GM19395 (cell line): ENCODE results near the gene ABR.
"Not testable (repeated sequence)": the region's sequence is repeated elsewhere in the genome, so short reads cannot be mapped to it uniquely, and the experiment has no call there.

Experiments
- ATAC-seq: cut with Tn5 transposase; IDR thresholded peaks from one replicate; pipeline ENCODE4 v1.9.1; 2021; ENCODE audit warnings: mild to moderate bottlenecking, moderate library complexity; ENCODE audit not compliant: unreplicated experiment

ABR gene

DNA sequence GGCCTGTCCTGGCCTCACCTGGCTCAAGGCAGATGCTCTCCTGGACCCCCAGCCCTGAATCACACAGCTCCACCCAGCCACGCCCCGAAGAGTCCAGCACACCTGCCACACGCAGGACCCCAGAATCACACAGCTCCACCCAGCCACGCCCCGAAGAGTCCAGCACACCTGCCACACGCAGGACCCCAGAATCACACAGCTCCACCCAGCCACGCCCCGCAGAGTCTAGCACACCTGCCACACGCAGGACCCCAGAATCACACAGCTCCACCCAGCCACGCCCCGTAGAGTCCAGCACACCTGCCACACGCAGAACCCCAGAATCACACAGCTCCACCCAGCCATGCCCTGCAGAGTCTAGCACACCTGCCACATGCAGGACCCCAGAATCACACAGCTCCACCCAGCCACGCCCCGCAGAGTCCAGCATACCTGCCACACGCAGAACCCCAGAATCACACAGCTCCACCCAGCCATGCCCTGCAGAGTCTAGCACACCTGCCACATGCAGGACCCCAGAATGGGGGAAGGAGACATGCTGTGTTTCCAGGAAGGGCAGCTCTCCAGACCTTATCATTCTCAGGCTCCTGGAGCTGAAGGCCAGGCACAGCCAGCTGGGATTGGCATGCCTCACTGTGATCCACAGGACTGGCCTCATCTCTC, 105.7 kb downstream of the ABR start:
- ATAC-seq, result not testable (repeated sequence)

DNA sequence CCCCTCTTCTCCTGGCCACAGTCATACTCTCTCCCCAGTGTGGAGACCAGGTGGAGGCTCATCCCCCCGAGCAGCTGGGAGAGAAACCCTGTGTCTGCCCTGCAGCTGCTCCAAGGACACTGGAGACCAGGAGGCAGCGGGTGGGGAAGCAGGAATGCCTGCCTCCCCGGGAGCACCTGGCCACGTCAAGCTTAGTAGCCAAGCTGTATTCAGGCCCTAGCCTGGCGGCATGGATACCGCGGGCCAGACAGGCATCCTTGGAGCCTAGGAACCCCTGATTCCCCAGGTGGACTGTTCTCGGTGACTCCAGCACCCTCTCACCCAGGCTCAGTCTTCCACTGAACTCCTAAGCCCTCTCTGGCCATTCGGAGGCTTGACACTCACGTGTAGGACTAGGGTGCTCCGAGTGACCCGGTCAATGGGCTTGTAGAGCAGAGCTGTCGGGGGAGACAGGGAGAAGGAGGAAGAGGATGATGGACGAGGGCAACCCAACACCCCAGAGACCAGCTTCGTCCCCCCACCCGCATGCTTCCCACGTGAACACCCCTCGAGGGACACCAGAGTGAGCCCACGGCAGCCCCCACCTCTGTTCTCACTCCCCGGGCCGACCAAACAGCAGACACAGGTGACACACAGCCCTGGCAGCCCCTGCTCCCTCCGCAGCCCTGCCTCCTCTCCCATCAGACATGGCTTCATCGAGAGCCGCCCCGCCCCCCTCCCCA, 106.4 kb downstream of the ABR start:
- ATAC-seq, result no peak

GRCh38 chr17:1072551-1072961, 107.2 kb downstream of the ABR start:
- no peak for ATAC-seq

DNA sequence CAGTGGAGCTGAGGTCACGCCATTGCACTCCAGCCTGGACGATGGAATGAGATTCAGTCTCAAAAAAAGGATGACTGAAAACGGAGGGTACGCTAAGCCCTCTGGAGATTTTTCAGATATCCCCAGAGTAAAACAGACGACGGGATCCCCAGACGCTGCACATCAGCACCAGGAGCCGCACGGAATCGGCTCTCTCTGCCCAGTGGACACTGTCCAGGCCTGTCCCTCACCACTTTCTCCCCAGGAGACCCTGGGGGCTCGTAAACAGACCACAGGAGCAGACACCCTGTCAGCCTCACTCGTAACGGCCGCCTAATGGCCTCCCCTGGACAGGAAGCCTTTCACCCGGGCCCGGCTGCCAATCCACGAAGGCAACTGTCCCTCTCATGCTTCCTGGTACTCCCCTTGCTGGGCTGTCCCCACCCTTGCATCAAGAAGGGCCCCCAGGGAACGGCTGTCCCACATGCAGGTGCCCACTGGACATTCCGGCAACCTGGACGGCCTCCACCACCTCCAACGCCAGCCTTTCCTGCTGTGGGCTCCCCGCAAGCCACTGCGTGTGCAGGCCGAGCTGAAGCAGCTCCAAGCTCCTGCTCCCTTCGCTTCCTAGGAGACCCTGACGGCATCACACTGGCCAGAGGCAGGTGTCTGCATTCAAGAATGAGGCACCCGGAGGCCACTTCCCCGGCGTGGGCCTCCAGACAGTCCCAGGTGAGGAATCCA, 108.5 kb downstream of the ABR start:
- ATAC-seq, result no peak

DNA sequence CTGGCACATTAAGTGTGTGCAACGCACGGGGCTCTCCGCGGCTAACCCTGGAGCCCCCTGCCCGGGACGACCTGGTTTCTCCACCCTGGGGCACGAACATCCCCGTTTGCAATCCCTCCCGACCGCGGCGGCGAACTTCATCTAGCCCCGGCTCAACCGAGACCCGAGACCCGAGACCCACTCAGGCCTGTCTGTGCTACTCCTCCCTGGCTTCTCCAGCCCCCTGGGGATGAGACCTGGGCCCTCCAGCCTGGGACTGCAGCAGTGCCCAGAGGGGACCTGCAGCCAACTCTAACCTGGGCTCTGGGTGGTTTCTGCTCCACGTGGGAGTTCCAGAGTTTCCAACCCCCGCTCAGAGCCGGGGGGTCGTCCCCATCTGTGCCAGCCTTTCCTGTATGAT, 109.4 kb downstream of the ABR start:
- no peak for ATAC-seq

DNA sequence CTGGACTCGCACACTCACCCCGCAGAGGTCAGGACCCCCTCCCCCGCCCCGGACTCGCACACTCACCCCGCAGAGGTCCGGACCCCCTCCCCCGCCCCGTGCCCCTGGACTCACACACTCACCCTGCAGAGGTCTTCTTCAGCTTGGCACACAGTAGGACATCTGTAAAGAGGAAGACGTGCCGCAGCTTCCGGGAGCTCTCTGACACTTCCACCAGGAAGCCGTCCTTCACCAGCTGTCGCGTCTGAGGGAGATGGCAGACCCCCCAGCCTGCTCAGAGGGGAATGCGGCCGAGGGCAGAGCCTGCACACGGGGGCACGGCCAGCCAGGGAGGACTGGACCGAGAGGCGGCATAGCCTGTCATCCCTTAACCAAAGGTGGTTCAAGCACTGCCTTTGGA, 109.9 kb downstream of the ABR start:
- ATAC-seq, result no peak

- no peak for ATAC-seq
Observed at GRCh38 chr17:1068356-1068755, 111.4 kb downstream of the ABR start.

DNA sequence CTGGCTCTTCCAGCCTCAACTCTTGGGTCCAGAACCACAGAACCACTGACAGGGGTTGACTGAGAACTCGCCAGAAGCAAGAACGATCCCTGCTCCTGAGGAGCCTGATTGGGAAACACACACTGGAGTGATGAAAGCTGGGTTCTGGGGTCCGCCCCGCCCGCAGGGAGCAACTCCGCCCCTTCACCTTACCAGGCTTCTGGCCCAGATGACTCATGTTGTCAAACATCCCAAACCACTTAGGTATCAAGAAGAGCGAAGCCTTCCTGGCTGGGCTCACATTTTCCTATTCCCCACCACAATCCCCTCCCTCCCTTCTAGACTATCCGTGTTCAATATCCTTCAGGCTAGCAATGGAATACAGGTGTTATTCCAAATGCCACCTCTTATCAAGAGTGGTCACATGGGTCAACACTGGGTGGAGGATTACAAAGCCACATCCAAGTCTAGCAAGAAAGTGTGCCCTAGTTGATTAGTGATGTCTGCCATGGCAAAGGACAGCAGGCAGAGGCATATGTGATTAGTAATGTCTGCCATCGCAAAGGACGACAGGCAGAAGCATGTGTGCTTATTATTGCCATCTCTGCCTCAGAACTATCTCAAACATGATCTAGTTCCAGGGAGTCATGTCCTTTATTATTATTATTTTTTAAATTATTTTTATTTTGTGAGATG, 112.4 kb downstream of the ABR start:
- no peak for ATAC-seq

- ATAC-seq, result not testable (repeated sequence)
Observed at GRCh38 chr17:1065416-1065815, 114.4 kb downstream of the ABR start.

- no peak for ATAC-seq
Observed at GRCh38 chr17:1060991-1061390, 118.8 kb downstream of the ABR start.

DNA sequence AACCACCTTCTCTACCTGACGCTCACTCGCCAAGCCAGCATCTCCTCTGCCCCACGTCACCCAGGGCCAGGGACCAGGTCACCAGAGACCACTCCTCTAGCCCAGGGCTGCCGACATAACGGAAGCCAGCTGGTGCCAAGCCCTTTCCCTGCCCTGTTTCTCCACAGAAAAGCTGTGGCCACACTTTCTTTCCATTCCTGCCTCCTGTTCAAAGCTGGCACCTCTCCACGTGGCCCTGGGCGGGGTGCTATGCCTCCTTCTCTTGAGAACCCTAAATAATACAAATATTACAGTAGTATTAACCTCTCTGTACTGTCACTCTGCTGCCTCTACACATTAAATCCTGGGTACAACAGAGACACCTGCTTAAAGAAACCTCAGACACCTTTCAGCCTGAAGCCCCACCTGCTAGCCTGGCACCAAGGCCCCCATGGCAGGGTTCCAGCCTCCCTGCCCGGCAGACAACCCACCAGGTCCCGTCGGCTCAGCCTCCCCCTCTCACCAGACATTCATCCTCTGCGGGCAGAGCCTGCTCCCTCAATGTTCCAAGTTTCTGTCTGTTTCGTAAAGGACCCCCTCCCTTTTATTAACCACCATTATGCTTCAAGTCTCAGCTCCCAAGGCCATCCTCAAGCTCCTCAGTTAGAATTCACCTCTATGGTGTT, 120.5 kb downstream of the ABR start:
- ATAC-seq, result no peak

GRCh38 chr17:1058423-1059130, 121.2 kb downstream of the ABR start:
- ATAC-seq, result no peak

- ATAC-seq, result no peak
Observed at GRCh38 chr17:1056761-1057160, 123.0 kb downstream of the ABR start.

DNA sequence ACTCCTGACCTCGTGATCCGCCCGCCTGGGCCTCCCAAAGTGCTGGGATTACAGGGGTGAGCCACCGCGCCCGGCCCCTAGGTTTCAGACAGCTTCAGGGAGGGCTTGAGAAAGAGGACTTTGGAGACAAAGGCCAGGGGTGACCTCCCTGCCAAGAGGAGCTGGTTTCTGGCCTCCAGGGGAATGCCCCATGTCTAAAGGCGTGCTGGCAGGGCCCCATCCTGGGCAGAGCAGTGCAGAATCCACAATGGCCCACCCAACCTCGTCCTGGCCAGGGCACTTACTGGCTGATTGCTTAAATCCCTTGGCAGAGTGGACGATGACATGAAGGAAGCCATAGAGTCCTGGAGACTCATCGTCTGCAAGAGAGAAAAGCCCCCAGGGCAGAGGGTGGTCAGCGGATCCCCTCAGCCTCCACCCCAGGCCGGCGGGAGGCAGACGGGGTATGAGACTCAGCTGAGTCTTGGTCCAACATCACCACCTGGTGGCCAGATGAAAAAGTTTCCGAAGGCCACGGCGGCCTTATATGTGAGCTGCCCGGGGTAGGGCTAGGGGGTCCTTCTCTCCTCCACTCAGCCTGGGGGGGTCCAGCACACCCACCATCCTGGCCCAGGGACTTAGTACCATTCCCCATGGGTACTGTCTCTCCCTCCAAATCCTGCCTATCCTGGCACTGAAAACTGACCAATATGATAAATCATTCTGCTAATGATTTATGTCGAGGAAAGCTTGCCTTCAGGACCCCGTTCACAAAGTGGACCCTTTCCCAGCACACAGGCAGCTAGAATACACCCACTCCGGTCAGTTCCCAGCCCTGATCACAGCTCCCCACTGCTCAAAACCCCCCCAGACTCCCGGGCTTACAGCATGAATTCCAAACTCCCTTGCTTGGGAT, 123.8 kb downstream of the ABR start:
- no peak for ATAC-seq

DNA sequence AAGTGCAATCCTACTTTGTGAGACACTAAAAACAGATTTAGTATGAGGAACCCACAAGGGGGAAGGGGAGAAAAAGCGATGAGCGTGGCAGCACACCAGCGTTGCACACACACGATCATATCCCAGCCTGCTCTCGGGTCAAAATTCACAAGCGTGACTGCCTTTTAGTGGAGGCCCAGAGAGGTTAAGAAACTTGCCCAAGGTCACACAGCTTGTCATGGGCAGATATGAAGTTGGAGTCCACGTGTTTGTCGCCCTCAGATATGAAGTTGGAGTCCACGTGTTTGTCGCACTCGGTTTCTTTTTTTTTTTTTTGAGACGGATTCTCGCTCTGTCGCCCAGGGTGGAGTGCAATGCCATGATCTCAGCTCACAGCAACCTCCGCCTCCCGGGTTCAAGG, 124.5 kb downstream of the ABR start:
- no peak for ATAC-seq

DNA sequence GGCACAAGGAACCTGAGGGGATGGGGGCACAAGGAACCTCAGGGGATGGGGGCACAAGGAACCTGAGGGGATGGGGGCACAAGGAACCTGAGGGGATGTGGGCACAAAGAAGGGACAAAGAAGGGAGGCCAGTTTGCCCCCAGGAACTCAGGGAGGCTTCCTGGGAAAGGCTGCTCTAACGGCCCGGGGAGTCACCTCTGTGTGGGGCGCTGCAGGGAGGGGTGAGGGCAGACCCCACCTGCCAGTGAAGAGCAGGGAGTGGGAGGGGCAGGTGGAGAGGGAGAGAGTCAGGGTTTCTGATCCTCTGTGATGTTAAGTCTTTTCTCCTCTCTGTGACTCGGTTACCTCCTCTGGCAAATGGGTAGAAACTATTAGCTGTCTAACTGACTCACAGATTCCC, 125.1 kb downstream of the ABR start:
- no peak for ATAC-seq

- no peak for ATAC-seq
Observed at GRCh38 chr17:1053661-1054360, 126.0 kb downstream of the ABR start.

DNA sequence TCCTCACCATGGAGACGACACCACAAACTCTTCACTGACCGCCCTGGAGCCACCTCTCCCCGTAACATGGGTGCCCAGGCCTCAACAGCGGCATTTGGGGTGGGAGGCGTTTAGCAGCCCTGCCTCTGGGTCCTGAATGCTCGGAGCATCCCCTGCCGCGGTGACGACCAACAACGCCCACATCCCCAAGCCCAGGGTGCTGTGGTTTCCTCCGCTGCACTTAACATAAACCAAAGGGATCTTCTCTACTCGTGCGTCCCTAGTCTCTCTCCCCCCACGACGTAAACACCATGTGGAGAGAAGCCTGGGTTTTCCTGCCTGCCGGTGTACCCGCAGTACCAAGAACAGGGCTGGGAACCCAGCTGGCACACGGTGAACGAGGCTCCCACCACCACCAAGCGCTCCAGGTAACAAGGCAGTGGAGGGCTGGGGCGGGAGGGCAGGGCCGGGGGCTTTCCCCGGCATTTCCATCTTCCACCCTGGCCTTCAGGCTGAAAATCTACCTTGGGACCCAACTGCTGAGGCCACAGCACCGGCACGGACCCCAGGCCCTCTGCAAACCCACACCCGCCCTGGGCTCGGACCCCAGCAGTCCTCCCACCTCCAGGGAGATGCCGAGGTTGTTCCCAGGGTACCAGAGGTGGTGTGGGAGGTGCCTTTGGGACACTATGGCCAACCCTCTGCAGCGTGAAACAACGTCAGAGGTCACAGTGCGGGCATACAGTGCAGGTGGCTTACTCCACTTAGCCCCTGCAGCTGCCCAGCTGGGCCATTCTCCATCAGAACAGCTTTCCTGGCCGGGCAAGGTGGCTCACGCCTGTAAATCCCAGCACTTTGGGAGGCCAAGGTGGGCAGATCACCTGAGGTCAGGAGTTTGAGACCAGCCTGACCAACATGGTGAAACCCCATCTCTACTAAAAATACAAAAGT, 128.5 kb downstream of the ABR start:
- ATAC-seq, result no peak
